NT2/D1 (cell line): ENCODE measurements around the gene DNAH17.

Experiments
- SUZ12 ChIP-seq: IDR thresholded peaks from 2 replicates; pipeline ENCODE4 v1.6.1; 2011; ENCODE audit not compliant: insufficient read length, insufficient read depth; ENCODE audit errors: extremely low read depth
- YY1 ChIP-seq: IDR thresholded peaks from 2 replicates; pipeline ENCODE4 v1.6.1; 2011; ENCODE audit not compliant: insufficient read length, insufficient read depth
- ZNF274 ChIP-seq: IDR thresholded peaks from 2 replicates; pipeline ENCODE4 v1.6.1; 2011; ENCODE audit warnings: mild to moderate bottlenecking, low read depth, low read length

DNA sequence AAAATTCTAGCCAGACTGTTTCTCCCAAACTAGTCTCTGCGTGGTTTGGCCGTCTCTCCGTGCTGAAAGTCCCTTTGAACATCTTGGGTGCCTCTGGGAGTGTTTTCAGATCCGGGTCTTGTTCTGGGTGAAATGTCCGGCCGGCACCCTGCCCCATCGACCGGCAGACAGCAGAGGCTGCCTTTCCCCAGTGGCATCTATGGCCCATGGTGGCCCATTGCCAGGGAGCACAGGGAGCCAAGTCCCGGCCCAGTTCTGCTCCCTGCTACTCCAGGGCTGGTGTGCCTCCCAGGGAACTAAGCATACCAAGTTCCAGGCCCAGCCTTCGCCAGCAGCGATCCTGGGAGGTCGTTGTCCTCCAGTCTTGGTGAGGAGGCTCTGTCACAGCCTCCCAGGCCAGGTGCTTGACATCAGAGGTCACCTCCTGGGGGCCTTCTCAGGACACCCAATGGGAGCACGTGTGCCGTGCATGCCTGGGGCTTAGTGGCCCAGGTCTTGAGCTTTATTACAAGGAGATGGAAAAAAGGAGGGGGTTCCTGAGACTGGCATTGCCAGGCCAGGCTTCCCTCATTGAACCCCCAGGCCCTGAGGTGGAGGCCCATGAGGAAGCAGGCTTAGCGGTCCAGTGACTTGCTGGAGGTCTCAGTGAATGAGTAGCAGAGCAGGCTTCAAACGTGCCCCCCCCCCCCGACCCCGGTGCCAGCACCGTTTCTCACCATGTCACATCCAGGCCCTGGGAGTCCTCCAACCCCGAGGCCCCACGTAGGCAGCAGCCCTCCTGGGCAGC is 144.8 kb downstream of the DNAH17 start:
- no peak for TF ChIP-seq ZNF274
- TF ChIP-seq SUZ12: no peak
- TF ChIP-seq YY1: no peak
